GM23338 (cell line): Measurements from ENCODE around the gene GGCX. TPM values are rescaled to one million over a fixed set of nuclear protein-coding genes. Genes with fewer than 3 reads are reported as not detected.

ENCODE experiments used
- ATAC-seq: fragments of 200-7000 bp; cut with Tn5 transposase; 3 replicates; pipeline ENCODE4 v1.9.1; 2020
- DNase-seq: peaks from one replicate; pipeline ENCODE4 v3.0.0-alpha.2; 2015; ENCODE audit warnings: low spot score
- H2AFZ ChIP-seq: fragments of 200-600 bp; sonication (generic); 2 replicates; pipeline ENCODE4 v1.8.0; 2016; ENCODE audit warnings: antibody characterized with exemption, mild to moderate bottlenecking, moderate library complexity
- H3F3A ChIP-seq: fragments of 200-600 bp; sonication (generic); replicated peaks from 2 replicates; pipeline ENCODE4 v1.8.0; 2017; ENCODE audit warnings: antibody characterized with exemption, mixed run types, low read depth
- H3K27ac ChIP-seq: fragments of 200-600 bp; sonication (generic); 2 replicates; pipeline ENCODE4 v1.6.1; 2016; ENCODE audit warnings: low read depth
- H3K27me3 ChIP-seq: fragments of 200-600 bp; sonication (generic); 2 replicates; pipeline ENCODE4 v1.8.0; 2016; ENCODE audit warnings: mild to moderate bottlenecking, mixed run types, moderate library complexity; ENCODE audit not compliant: insufficient read depth
- H3K36me3 ChIP-seq: fragments of 200-600 bp; sonication (generic); 2 replicates; pipeline ENCODE4 v1.8.0; 2016; ENCODE audit warnings: mild to moderate bottlenecking; ENCODE audit not compliant: insufficient read depth
- H3K4me1 ChIP-seq: fragments of 200-600 bp; sonication (generic); 2 replicates; pipeline ENCODE4 v1.8.0; 2016; ENCODE audit warnings: mild to moderate bottlenecking, moderate library complexity; ENCODE audit not compliant: insufficient read depth
- H3K4me2 ChIP-seq: fragments of 200-600 bp; sonication (generic); 2 replicates; pipeline ENCODE4 v1.7.1; 2017; ENCODE audit warnings: mixed run types
- H3K4me3 ChIP-seq: fragments of 200-600 bp; sonication (generic); 2 replicates; pipeline ENCODE4 v1.6.1; 2016; ENCODE audit warnings: mixed run types
- H3K79me2 ChIP-seq: fragments of 200-600 bp; sonication (generic); replicated peaks from 2 replicates; pipeline ENCODE4 v1.8.0; 2017; ENCODE audit warnings: mild to moderate bottlenecking; ENCODE audit not compliant: insufficient read depth
- H3K9me2 ChIP-seq: fragments of 200-600 bp; sonication (generic); 2 replicates; pipeline ENCODE4 v1.8.0; 2017; ENCODE audit not compliant: insufficient read depth
- H4K20me1 ChIP-seq: fragments of 200-600 bp; sonication (generic); replicated peaks from 2 replicates; pipeline ENCODE4 v1.8.0; 2017; ENCODE audit warnings: mild to moderate bottlenecking; ENCODE audit not compliant: insufficient read depth
- H3K27ac Mint-ChIP-seq: 2 replicates; pipeline ENCODE4 v1.8.0; 2020; ENCODE audit warnings: inconsistent platforms, mild to moderate bottlenecking, moderate library complexity, mixed read lengths
- H3K27me3 Mint-ChIP-seq: 3 replicates; pipeline ENCODE4 v1.8.0; 2022; ENCODE audit warnings: low read depth, mild to moderate bottlenecking, moderate library complexity, mixed read lengths, inconsistent platforms; ENCODE audit not compliant: insufficient read depth, poor library complexity
- H3K36me3 Mint-ChIP-seq: 3 replicates; pipeline ENCODE4 v1.8.0; 2021; ENCODE audit warnings: low read depth, mild to moderate bottlenecking, inconsistent platforms, moderate library complexity, mixed read lengths
- H3K4me1 Mint-ChIP-seq: 3 replicates; pipeline ENCODE4 v1.8.0; 2020; ENCODE audit warnings: mild to moderate bottlenecking, inconsistent platforms, mixed read lengths
- H3K4me3 Mint-ChIP-seq: 3 replicates; pipeline ENCODE4 v1.8.0; 2021; ENCODE audit warnings: moderate library complexity, mild to moderate bottlenecking, inconsistent platforms, mixed read lengths
- H3K9me3 Mint-ChIP-seq: 3 replicates; pipeline ENCODE4 v1.8.0; 2020; ENCODE audit warnings: moderate library complexity, mild to moderate bottlenecking, inconsistent platforms, mixed read lengths
- CREB1 ChIP-seq: fragments of 250-450 bp; sonication (Bioruptor Pico); IDR thresholded peaks from 2 replicates; pipeline ENCODE4 v1.5.0; 2020; ENCODE audit warnings: low read depth, mild to moderate bottlenecking, moderate library complexity
- CTCF ChIP-seq, 2 experiments: fragments of 200-600 bp in 1 of 2; sonication (generic) in 1 of 2; conservative IDR thresholded peaks; 2 replicates each; pipeline versions ENCODE4 v1.5.1 to v1.6.1; 2016 to 2017; ENCODE audit warnings: antibody characterized with exemption in 2 of 2, low read depth in 2 of 2, mild to moderate bottlenecking in 2 of 2, moderate library complexity in 1 of 2
- ETS1 ChIP-seq: IDR thresholded peaks from 2 replicates; pipeline ENCODE4 v1.6.1; 2016; ENCODE audit warnings: antibody characterized with exemption
- EZH2 ChIP-seq: fragments of 200-600 bp; sonication (generic); IDR thresholded peaks from one replicate; pipeline ENCODE4 v1.8.0; 2017; ENCODE audit warnings: antibody characterized with exemption, mild to moderate bottlenecking, low read depth; ENCODE audit not compliant: unreplicated experiment
- EZH2phosphoT487 ChIP-seq: fragments of 200-600 bp; sonication (generic); IDR thresholded peaks from one replicate; pipeline ENCODE4 v1.8.1; 2018; ENCODE audit warnings: antibody characterized with exemption; ENCODE audit not compliant: unreplicated experiment
- JUNB ChIP-seq: IDR thresholded peaks from one replicate; pipeline ENCODE4 v1.6.1; 2016; ENCODE audit warnings: antibody characterized with exemption; ENCODE audit not compliant: unreplicated experiment
- NANOG ChIP-seq: IDR thresholded peaks from 2 replicates; pipeline ENCODE4 v1.6.1; 2016; ENCODE audit warnings: antibody characterized with exemption, borderline replicate concordance
- POLR2AphosphoS5 ChIP-seq: IDR thresholded peaks from 2 replicates; pipeline ENCODE4 v1.6.1; 2016; ENCODE audit warnings: antibody characterized with exemption, low read depth
- REST ChIP-seq: IDR thresholded peaks from one replicate; pipeline ENCODE4 v1.6.1; 2018; ENCODE audit warnings: antibody characterized with exemption; ENCODE audit not compliant: unreplicated experiment
- STAT1 ChIP-seq: IDR thresholded peaks from one replicate; pipeline ENCODE4 v1.6.1; 2016; ENCODE audit warnings: antibody characterized with exemption; ENCODE audit not compliant: unreplicated experiment
- ZNF114 ChIP-seq: fragments of 250-450 bp; sonication (Bioruptor Pico); IDR thresholded peaks from 2 replicates; pipeline ENCODE4 v1.5.0; 2020; ENCODE audit warnings: mild to moderate bottlenecking, moderate library complexity
- ZNF331 ChIP-seq: fragments of 250-450 bp; sonication (Bioruptor Pico); IDR thresholded peaks from 2 replicates; pipeline ENCODE4 v1.5.0; 2020; ENCODE audit warnings: low read depth, mild to moderate bottlenecking, moderate library complexity
- ZNF462 ChIP-seq: fragments of 250-450 bp; sonication (Bioruptor Pico); IDR thresholded peaks from 2 replicates; pipeline ENCODE4 v1.5.0; 2020; ENCODE audit warnings: mild to moderate bottlenecking, moderate library complexity
- polyA plus RNA-seq: library from polyadenylated mRNA; unstranded; fragments of >200 nt; fragmentation: Nextera tagmentation; extraction: Ambion mirVana; gene quantifications from 2 replicates; pipeline ENCODE4 v1.2.1, GENCODE V29; 2016
- total RNA-seq: library from RNA; depleted of rRNA; stranded (reverse); fragments of >200 nt; shearing (Covaris generic); gene quantifications from 2 replicates; pipeline ENCODE4 v1.2.3, GENCODE V29; 2014

The GGCX gene
- total and polyA plus RNA-seq, 2 experiments from 2014 or later: 14.4 to 36.2 TPM

- no peak overlapping the region for H3K4me2 ChIP-seq
- DNase-seq (no peak), ATAC-seq (no peak)
- H3K9me2 ChIP-seq: no peaks in the 10 kb centered on the region
- H3K79me2 ChIP-seq: peaks cover 29% of the 10 kb centered on the region
- 0 out of 2 replicates have a peak, but pooled peaks cover 3% of the 10 kb centered on the region for H3K36me3 ChIP-seq
- no peak for TF ChIP-seq EZH2
- no peak for TF ChIP-seq REST
- no peak for TF ChIP-seq ETS1
- no peak for TF ChIP-seq JUNB
- TF ChIP-seq CTCF (conservative IDR thresholded peaks at IDR 0.05; ENCODE audit: low read depth in 2 of 2): no peak
- no peak for TF ChIP-seq STAT1
- TF ChIP-seq CREB1 (CRISPR knock-in tag): no peak
- no peak for TF ChIP-seq ZNF331 (CRISPR knock-in tag)
- TF ChIP-seq POLR2AphosphoS5: no peak
- TF ChIP-seq EZH2phosphoT487: no peak
- no peak for TF ChIP-seq ZNF462
- no peak for TF ChIP-seq ZNF114 (CRISPR knock-in tag)
- TF ChIP-seq NANOG: no peak
- H4K20me1 ChIP-seq: peaks cover 30% of the 10 kb centered on the region
- no peak overlapping the region; the same call in 1 of the 2 replicates for H3K27ac ChIP-seq
- Mint-ChIP-seq H3K4me1 (peaks cover 17% of the 10 kb centered on the region), H3K27me3 (peaks cover 17% of the 10 kb centered on the region), H3K36me3 (peaks cover 41% of the 10 kb centered on the region), H3K4me3 (no peak overlapping the region), H3K9me3 (peaks cover 3% of the 10 kb centered on the region; the same call in 1 of the 3 replicates), H3K27ac (no peak overlapping the region)
- H3K27me3 ChIP-seq: no peaks in the 10 kb centered on the region
- H3K4me3 ChIP-seq: no peak overlapping the region
- H2AFZ ChIP-seq: no peak overlapping the region
- H3K4me1 ChIP-seq: peaks cover 3% of the 10 kb centered on the region; the same call in 1 of the 2 replicates
- H3F3A ChIP-seq: peaks cover 18% of the 10 kb centered on the region; the same call in 1 of the 2 replicates
Measured at GRCh38 chr2:85605406-85606115, 44.3 kb upstream of the GGCX start.
